Endothelial cell of umbilical vein (primary cell): ENCODE data around the gene TRAPPC6A. TPM values are rescaled to one million over a fixed set of nuclear protein-coding genes. Genes with fewer than 3 reads are reported as not detected.

Experiments
- BruUV-seq: library from RNA; stranded (reverse); fragments of 400-500 nt; replicated peaks from 2 replicates; lab custom pipeline; 2021; lab: Mats Ljungman, UMichigan
- CTCF ChIA-PET: fragments of 300-600, 350-600 bp; sonication (Branson Sonifier 250); formaldehyde crosslinking; loops from one replicate; lab custom pipeline; 2021; ENCODE audit warnings: antibody characterized with exemption, inconsistent platforms; lab: Charles Lee
- POLR2A ChIA-PET: fragments of 300-600, 350-600 bp; sonication (Branson Sonifier 250); formaldehyde crosslinking; loops from one replicate; lab custom pipeline; 2021; ENCODE audit warnings: antibody characterized with exemption, inconsistent platforms; lab: Charles Lee
- DNase-seq: peaks from one replicate; pipeline ENCODE4 v3.0.0-alpha.2; 2011; ENCODE audit warnings: low read depth, low spot score
- FAIRE-seq: peaks from 2 replicates; lab custom pipeline; 2011; peaks lifted over from hg19 to GRCh38; lab: Jason Lieb, UNC
- H2AFZ ChIP-seq: 2 replicates; pipeline ENCODE4 v1.6.0; 2012; ENCODE audit warnings: low read depth, low read length, control low read depth, inconsistent platforms
- H3K27ac ChIP-seq: 2 replicates; pipeline ENCODE4 v1.5.1; 2011; ENCODE audit warnings: low read depth, mild to moderate bottlenecking, control low read depth, low read length, moderate library complexity; ENCODE audit not compliant: insufficient read depth
- H3K27me3 ChIP-seq, 2 experiments: 2 replicates each; pipeline versions ENCODE4 v1.6.0 to v1.6.1; 2011; ENCODE audit warnings: low read length in 2 of 2, mixed read lengths in 1 of 2; ENCODE audit not compliant: control insufficient read depth in 2 of 2, insufficient read depth in 2 of 2
- H3K36me3 ChIP-seq, 2 experiments: 2 replicates in 1 of 2; 3 replicates in 1 of 2; pipeline ENCODE4 v1.5.1; 2011; ENCODE audit warnings: low read length in 2 of 2, mild to moderate bottlenecking in 1 of 2, moderate library complexity in 1 of 2; ENCODE audit not compliant: control insufficient read depth in 2 of 2, insufficient read depth in 2 of 2; ENCODE audit errors: extremely low read depth in 1 of 2
- H3K4me1 ChIP-seq: 3 replicates; pipeline ENCODE4 v1.5.1; 2011; ENCODE audit warnings: mild to moderate bottlenecking, low read length; ENCODE audit not compliant: control insufficient read depth, insufficient read depth; ENCODE audit errors: extremely low read depth
- H3K4me2 ChIP-seq: 2 replicates; pipeline ENCODE4 v1.6.1; 2011; ENCODE audit warnings: low read length, control low read depth, mixed read lengths; ENCODE audit not compliant: insufficient read depth
- H3K4me3 ChIP-seq, 3 experiments: fragments of 200-600 bp in 1 of 3; sonication (generic), shearing (Covaris generic) in 1 of 3; replicated peaks in 1 of 3; 2 replicates each; pipeline ENCODE4 v1.5.1; 2011 to 2016; ENCODE audit warnings: control low read depth in 3 of 3, low read length in 3 of 3, mild to moderate bottlenecking in 2 of 3, inconsistent platforms in 1 of 3, low read depth in 1 of 3, moderate library complexity in 1 of 3; ENCODE audit not compliant: insufficient read depth in 1 of 3
- H3K79me2 ChIP-seq: 2 replicates; pipeline ENCODE4 v1.6.0; 2012; ENCODE audit warnings: low read length, inconsistent platforms; ENCODE audit not compliant: control insufficient read depth, insufficient read depth
- H3K9ac ChIP-seq: replicated peaks from 2 replicates; pipeline ENCODE3; 2011; ENCODE audit warnings: low read length, control low read depth; ENCODE audit not compliant: insufficient read depth; ENCODE audit errors: extremely low read depth
- H3K9me1 ChIP-seq: replicated peaks from 3 replicates; pipeline ENCODE4 v1.6.0; 2011; ENCODE audit warnings: mild to moderate bottlenecking, low read length; ENCODE audit not compliant: control insufficient read depth, insufficient read depth; ENCODE audit errors: extremely low read depth
- H3K9me3 ChIP-seq: replicated peaks from 2 replicates; pipeline ENCODE4 v1.5.1; 2012; ENCODE audit warnings: low read length, inconsistent platforms; ENCODE audit not compliant: control insufficient read depth, insufficient read depth
- H4K20me1 ChIP-seq: replicated peaks from 2 replicates; pipeline ENCODE3; 2011; ENCODE audit warnings: mild to moderate bottlenecking, low read length; ENCODE audit not compliant: control insufficient read depth, insufficient read depth; ENCODE audit errors: extremely low read depth
- CTCF ChIP-seq, 2 donors: IDR thresholded peaks; 1 replicate in 1 of 2; 2 replicates in 1 of 2; pipeline ENCODE4 v1.5.1; 2011; ENCODE audit warnings: low read length in 2 of 2, mild to moderate bottlenecking in 2 of 2, moderate library complexity in 2 of 2, control low read depth in 1 of 2, inconsistent platforms in 1 of 2, low read depth in 1 of 2; ENCODE audit not compliant: insufficient read depth in 1 of 2; ENCODE audit errors: extremely low read depth in 1 of 2
- EZH2 ChIP-seq: IDR thresholded peaks from 2 replicates; pipeline ENCODE4 v1.6.1; 2012; ENCODE audit warnings: borderline replicate concordance, low read depth, mild to moderate bottlenecking, moderate library complexity, low read length, inconsistent platforms; ENCODE audit not compliant: severe bottlenecking
- FOS ChIP-seq: IDR thresholded peaks from 2 replicates; pipeline ENCODE4 v1.6.1; 2011; ENCODE audit warnings: mild to moderate bottlenecking, low read length, moderate library complexity, borderline replicate concordance; ENCODE audit not compliant: insufficient read depth
- GATA2 ChIP-seq: IDR thresholded peaks from 2 replicates; pipeline ENCODE4 v1.7.0; 2011; ENCODE audit warnings: low read depth, mild to moderate bottlenecking, moderate library complexity, mixed read lengths, low read length; ENCODE audit not compliant: insufficient read length, insufficient read depth
- JUN ChIP-seq: IDR thresholded peaks from 2 replicates; pipeline ENCODE4 v1.6.1; 2011; ENCODE audit warnings: borderline replicate concordance, low read depth; ENCODE audit not compliant: insufficient read length, insufficient read depth
- MAX ChIP-seq: IDR thresholded peaks from 2 replicates; pipeline ENCODE4 v1.6.1; 2011; ENCODE audit not compliant: insufficient read depth, insufficient read length
- MYC ChIP-seq: IDR thresholded peaks from one replicate; pipeline ENCODE4 v1.6.1; 2011; ENCODE audit warnings: mild to moderate bottlenecking, low read depth, low read length
- POLR2A ChIP-seq: IDR thresholded peaks from 2 replicates; pipeline ENCODE4 v1.6.1; 2012; ENCODE audit warnings: low read depth, mild to moderate bottlenecking, control low read depth, low read length
- POLR2AphosphoS5 ChIP-seq: IDR thresholded peaks from 2 replicates; pipeline ENCODE4 v1.6.1; 2012; ENCODE audit warnings: low read depth, mild to moderate bottlenecking, control low read depth, low read length, moderate library complexity; ENCODE audit not compliant: insufficient read depth
- dilution Hi-C: fragments of 300-500 bp; cut with MboI; formaldehyde crosslinking; loops from one replicate; pipeline ENCODE4 v1.15.0; 2019; ENCODE audit warnings: low sequenced_read_pairs; ENCODE audit not compliant: extremely low pct_ligation_motif_present
- intact Hi-C: fragments of 100-400 bp; cut with micrococcal nuclease; formaldehyde crosslinking; loops from one replicate; pipeline ENCODE4 v1.10.0; 2022
- polyA plus RNA-seq, 4 experiments: library from polyadenylated mRNA; depleted of rRNA in 3 of 4; stranded (reverse) in 3 of 4; unstranded in 1 of 4; fragments of >200 nt; gene quantifications; 2 replicates each; pipeline versions ENCODE4 v1.2.1 to v1.2.3, GENCODE V29; 2011 to 2012; ENCODE audit warnings: missing spikeins in 1 of 4
- total RNA-seq: library from RNA; stranded (reverse); gene quantifications from 2 replicates; pipeline ENCODE4 v1.2.3, GENCODE V29; 2021

TRAPPC6A gene
- total and polyA plus RNA-seq, 2 donors (not counting 3 experiments of a cell fraction or from before 2014, with no cell fraction given) = 18.1 to 45.4 TPM

- no peak overlapping the region for H3K4me3 ChIP-seq
- intact Hi-C loops = no loop called here
- no peak for FAIRE-seq
- dilution Hi-C loops = no loop called here
- no peaks in the 10 kb centered on the region for H3K9me3 ChIP-seq
- TF ChIP-seq CTCF (IDR thresholded peaks at IDR 0.05; ENCODE audit: extremely low read depth in 1 of 2, insufficient read depth in 1 of 2, low read depth in 1 of 2, low read length in 2 of 2) (no peak), EZH2 (no peak), POLR2A (no peak), MYC (no peak), POLR2AphosphoS5 (no peak), MAX (no peak), GATA2 (no peak), FOS (no peak), JUN (no peak)
- BruUV-seq = no TSS peak
- CTCF ChIA-PET = no interaction called here
- POLR2A ChIA-PET = no interaction called here
- no peaks in the 10 kb centered on the region for H3K27me3 ChIP-seq
- no peaks in the 10 kb centered on the region for H3K79me2 ChIP-seq
- H3K4me2 ChIP-seq = no peak overlapping the region
- H3K27ac ChIP-seq = no peak overlapping the region
- H2AFZ ChIP-seq = no peak overlapping the region
- no peak overlapping the region for H3K9ac ChIP-seq
- H3K4me1 ChIP-seq = no peaks in the 10 kb centered on the region
- no peaks in the 10 kb centered on the region for H3K9me1 ChIP-seq
- no peaks in the 10 kb centered on the region for H4K20me1 ChIP-seq
- peaks cover 2 to 17% of the 10 kb centered on the region in 2 experiments for H3K36me3 ChIP-seq
- no peak for DNase-seq
These were observed 32.5 kb downstream of the TRAPPC6A start for GRCh38 chr19:45145270-45146189.
